ENCODE data around the gene CYTL1. TPM values are rescaled to one million over a fixed set of nuclear protein-coding genes. Genes with fewer than 3 reads are reported as not detected.

CYTL1 gene
- total and polyA plus RNA-seq, 2 of the 13 experiments (the other 11 are each of a cell fraction or from before 2014, with no cell fraction given), result not detected

DNA sequence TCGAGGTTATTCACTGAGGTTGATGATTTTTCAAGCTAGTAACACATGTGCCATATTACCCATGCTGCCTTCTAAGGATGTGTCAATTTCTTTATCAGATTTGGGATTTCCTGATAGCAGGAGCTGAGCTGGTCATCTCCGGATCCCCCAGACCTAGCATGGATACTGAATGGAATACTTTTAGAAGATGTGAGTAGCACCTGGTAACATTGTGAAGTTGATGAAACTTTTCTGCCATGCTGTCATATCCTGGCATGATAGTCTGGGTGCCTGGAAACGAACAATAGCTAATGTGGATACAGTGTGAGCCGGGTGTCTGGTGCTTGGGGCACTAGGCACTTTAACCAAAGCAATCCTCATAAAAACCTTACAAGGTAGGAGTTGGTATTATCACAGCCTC is 11.0 kb upstream of the CYTL1 start:
- 14% methylated on average over 4 of the region's 4 CpGs for WGBS (ENCODE audit: low lambda C conversion rate)

More for the DNA sequence above, 11.0 kb upstream of the CYTL1 start:
- ATAC-seq, result no peak
- H3K4me2 ChIP-seq (ENCODE audit: low read depth, low read length), result no peak overlapping the region
- H3K27me3 ChIP-seq (ENCODE audit: control insufficient read depth in 1 of 2, insufficient read depth in 2 of 2, low read length in 2 of 2), result peaks cover 0 to 21% of the 10 kb centered on the region in 2 experiments; a peak in 3 of 5 replicates
- DNase-seq (ENCODE audit: low spot score), result no peak
- H3K4me3 ChIP-seq (replicated peaks in 1 of 3; ENCODE audit: insufficient read depth in 1 of 3, low read depth in 2 of 3, low read length in 3 of 3), result no peak overlapping the region
- no peaks in the 10 kb centered on the region for H3K4me1 ChIP-seq (ENCODE audit: insufficient read depth, low read length)
- no peaks in the 10 kb centered on the region for H3K9me3 ChIP-seq (ENCODE audit: low read length)
- no peaks in the 10 kb centered on the region for H3K79me2 ChIP-seq (ENCODE audit: insufficient read depth, low read length)
- H3K9ac ChIP-seq (ENCODE audit: insufficient read depth, low read depth, low read length), result no peak overlapping the region
- no peak overlapping the region for H3K27ac ChIP-seq (ENCODE audit: extremely low read length, insufficient read depth, low read length)
- in situ Hi-C loops (cut with HindIII; ENCODE audit: extremely low pct_ligation_motif_present, low pct_unique_long_range_greater_than_20kb), result no loop called here
- POLR2A ChIA-PET, result no interaction called here
- H4K20me1 ChIP-seq (ENCODE audit: insufficient read depth, low read length), result no peaks in the 10 kb centered on the region
- no peaks in the 10 kb centered on the region for H3K36me3 ChIP-seq (replicated peaks in 1 of 2; ENCODE audit: control insufficient read depth in 1 of 2, insufficient read depth in 2 of 2, low read length in 2 of 2)
- CTCF ChIA-PET (ENCODE audit: low intra/inter-chr PET ratio, low total read pairs), result no interaction called here
- TF ChIP-seq, protein P1, sequence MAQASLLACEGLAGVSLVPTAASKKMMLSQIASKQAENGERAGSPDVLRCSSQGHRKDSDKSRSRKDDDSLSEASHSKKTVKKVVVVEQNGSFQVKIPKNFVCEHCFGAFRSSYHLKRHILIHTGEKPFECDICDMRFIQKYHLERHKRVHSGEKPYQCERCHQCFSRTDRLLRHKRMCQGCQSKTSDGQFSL (CRISPR knock-in tag; IDR thresholded peaks at IDR 0.05), result no peak
- no peak for TF ChIP-seq ZBTB43 (CRISPR knock-in tag; conservative IDR thresholded peaks at IDR 0.05)
- TF ChIP-seq ARHGAP35 (CRISPR knock-in tag; IDR thresholded peaks at IDR 0.05; ENCODE audit: borderline replicate concordance), result no peak
- TF ChIP-seq ZNF792 (CRISPR knock-in tag; IDR thresholded peaks at IDR 0.05), result no peak
- TF ChIP-seq, protein P2, sequence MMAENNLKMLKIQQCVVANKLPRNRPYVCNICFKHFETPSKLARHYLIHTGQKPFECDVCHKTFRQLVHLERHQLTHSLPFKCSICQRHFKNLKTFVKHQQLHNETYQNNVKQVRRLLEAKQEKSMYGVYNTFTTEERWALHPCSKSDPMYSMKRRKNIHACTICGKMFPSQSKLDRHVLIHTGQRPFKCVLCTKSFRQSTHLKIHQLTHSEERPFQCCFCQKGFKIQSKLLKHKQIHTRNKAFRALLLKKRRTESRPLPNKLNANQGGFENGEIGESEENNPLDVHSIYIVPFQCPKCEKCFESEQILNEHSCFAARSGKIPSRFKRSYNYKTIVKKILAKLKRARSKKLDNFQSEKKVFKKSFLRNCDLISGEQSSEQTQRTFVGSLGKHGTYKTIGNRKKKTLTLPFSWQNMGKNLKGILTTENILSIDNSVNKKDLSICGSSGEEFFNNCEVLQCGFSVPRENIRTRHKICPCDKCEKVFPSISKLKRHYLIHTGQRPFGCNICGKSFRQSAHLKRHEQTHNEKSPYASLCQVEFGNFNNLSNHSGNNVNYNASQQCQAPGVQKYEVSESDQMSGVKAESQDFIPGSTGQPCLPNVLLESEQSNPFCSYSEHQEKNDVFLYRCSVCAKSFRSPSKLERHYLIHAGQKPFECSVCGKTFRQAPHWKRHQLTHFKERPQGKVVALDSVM (CRISPR knock-in tag; IDR thresholded peaks at IDR 0.05), result no peak
- TF ChIP-seq ZNF260 (CRISPR knock-in tag; IDR thresholded peaks at IDR 0.05; ENCODE audit: borderline replicate concordance, low read depth), result no peak
- TF ChIP-seq RORA (CRISPR knock-in tag; IDR thresholded peaks at IDR 0.05), result no peak
- TF ChIP-seq, protein P3, sequence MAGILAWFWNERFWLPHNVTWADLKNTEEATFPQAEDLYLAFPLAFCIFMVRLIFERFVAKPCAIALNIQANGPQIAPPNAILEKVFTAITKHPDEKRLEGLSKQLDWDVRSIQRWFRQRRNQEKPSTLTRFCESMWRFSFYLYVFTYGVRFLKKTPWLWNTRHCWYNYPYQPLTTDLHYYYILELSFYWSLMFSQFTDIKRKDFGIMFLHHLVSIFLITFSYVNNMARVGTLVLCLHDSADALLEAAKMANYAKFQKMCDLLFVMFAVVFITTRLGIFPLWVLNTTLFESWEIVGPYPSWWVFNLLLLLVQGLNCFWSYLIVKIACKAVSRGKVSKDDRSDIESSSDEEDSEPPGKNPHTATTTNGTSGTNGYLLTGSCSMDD (CRISPR knock-in tag; IDR thresholded peaks at IDR 0.05), result no peak
- no peak for TF ChIP-seq MAFF (IDR thresholded peaks at IDR 0.05; ENCODE audit: low read depth, low read length)
- no peak for TF ChIP-seq ARID2 (CRISPR knock-in tag; IDR thresholded peaks at IDR 0.05; ENCODE audit: borderline replicate concordance)
- no peak for TF ChIP-seq JARID2 (CRISPR knock-in tag; IDR thresholded peaks at IDR 0.05; ENCODE audit: insufficient replicate concordance)
- TF ChIP-seq, protein P4, sequence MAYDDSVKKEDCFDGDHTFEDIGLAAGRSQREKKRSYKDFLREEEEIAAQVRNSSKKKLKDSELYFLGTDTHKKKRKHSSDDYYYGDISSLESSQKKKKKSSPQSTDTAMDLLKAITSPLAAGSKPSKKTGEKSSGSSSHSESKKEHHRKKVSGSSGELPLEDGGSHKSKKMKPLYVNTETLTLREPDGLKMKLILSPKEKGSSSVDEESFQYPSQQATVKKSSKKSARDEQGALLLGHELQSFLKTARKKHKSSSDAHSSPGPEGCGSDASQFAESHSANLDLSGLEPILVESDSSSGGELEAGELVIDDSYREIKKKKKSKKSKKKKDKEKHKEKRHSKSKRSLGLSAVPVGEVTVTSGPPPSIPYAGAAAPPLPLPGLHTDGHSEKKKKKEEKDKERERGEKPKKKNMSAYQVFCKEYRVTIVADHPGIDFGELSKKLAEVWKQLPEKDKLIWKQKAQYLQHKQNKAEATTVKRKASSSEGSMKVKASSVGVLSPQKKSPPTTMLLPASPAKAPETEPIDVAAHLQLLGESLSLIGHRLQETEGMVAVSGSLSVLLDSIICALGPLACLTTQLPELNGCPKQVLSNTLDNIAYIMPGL (CRISPR knock-in tag; IDR thresholded peaks at IDR 0.05; ENCODE audit: borderline replicate concordance in 1 of 2, low read depth in 1 of 2), result no peak
- TF ChIP-seq KMT2B (CRISPR knock-in tag; IDR thresholded peaks at IDR 0.05), result no peak
- TF ChIP-seq FOXK2 (IDR thresholded peaks at IDR 0.05), result no peak
- no peak for TF ChIP-seq FOXJ3 (CRISPR knock-in tag; IDR thresholded peaks at IDR 0.05; ENCODE audit: borderline replicate concordance)
- no peak for TF ChIP-seq CREM (IDR thresholded peaks at IDR 0.05)
- no peak for TF ChIP-seq CREM (CRISPR knock-in tag; IDR thresholded peaks at IDR 0.05)
- H2AFZ ChIP-seq (ENCODE audit: low read length), result no peak overlapping the region
- FAIRE-seq, result no peak
- intact Hi-C loops (cut with micrococcal nuclease; ENCODE audit: unreplicated experiment), result no loop called here
- no TSS peak for BruUV-seq (replicated peaks)
